CD4-positive, alpha-beta T cell treated with Interleukin-17A for 1 hour (primary cell): ENCODE measurements around the gene HTT-AS.

Experiments
- DNase-seq: peaks from one replicate; pipeline ENCODE4 v3.0.0-alpha.2; 2020

The HTT-AS gene

GRCh38 chr4:3087115-3087797, 12.9 kb upstream of the HTT-AS start:
- DNase-seq: no peak

DNA sequence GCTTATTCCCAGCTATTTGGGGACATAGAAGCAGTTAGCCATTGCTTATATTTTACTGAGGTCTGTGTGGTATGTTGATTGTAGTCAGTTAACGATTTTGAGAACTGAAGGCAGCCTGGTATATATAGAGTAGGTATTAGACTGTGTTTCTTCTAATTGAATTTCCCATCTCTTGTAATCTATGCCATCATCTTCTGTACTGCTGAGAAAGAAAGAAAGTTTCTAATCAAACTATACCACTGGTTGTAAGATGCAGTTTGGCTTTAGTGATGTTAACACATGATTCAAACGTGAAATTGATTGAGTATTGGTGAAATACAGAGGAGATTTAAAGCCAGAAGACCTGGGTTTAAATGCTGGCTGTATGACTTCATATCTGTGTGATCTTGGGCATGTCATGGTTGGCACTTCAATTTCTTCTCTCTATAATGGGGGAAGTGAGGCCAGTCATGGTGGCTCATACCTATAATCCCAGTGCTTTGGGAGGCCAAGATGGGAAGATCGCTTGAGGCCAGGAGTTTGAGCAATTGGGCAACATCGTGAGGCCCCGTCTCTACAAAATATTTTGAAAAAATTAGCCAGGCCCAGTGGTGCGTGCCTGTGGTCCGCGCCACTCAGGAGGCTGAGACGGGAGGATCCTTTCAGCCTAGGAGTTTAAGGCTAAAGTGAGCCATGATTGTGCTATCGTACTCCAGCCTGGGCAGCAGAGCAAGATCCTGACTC, 11.8 kb upstream of the HTT-AS start:
- DNase-seq: no peak

GRCh38 chr4:3083732-3084131, 9.4 kb upstream of the HTT-AS start:
- no peak for DNase-seq

DNA sequence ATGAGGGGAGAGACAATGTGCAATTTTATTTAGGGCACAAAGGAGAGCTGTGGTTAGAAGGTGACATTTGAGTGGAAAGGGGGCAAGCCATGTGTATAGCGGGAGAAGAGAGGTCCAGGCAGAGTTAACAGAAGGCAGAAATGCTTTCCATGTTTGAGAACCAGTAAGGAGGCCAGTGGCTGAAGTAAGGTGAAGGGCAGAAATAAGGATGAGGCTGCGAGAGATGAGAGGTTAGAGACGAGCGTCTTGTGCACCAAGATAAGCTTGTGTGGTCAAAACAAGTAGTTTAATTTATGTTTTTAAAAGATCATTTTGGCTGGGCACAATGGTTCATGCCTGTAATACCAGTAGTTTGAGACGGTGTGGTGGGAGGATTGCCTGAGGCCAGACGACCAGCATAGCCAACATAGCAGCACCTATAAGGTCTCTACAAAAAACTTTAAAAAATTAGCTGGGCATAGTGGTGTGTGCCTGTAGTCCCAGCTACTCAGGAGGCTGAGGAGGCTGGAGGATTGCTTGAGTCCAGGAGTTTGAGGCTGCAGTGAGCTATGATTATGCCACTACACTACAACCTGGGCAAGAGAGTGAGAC, 8.7 kb upstream of the HTT-AS start:
- no peak for DNase-seq

- no peak for DNase-seq
Measured at GRCh38 chr4:3079694-3080123, 5.4 kb upstream of the HTT-AS start.

GRCh38 chr4:3077796-3078195, 3.5 kb upstream of the HTT-AS start:
- DNase-seq: no peak

DNA sequence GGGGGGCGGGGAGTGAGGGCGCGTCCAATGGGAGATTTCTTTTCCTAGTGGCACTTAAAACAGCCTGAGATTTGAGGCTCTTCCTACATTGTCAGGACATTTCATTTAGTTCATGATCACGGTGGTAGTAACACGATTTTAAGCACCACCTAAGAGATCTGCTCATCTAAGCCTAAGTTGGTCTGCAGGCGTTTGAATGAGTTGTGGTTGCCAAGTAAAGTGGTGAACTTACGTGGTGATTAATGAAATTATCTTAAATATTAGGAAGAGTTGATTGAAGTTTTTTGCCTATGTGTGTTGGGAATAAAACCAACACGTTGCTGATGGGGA, 1.3 kb upstream of the HTT-AS start:
- DNase-seq: no peak

DNA sequence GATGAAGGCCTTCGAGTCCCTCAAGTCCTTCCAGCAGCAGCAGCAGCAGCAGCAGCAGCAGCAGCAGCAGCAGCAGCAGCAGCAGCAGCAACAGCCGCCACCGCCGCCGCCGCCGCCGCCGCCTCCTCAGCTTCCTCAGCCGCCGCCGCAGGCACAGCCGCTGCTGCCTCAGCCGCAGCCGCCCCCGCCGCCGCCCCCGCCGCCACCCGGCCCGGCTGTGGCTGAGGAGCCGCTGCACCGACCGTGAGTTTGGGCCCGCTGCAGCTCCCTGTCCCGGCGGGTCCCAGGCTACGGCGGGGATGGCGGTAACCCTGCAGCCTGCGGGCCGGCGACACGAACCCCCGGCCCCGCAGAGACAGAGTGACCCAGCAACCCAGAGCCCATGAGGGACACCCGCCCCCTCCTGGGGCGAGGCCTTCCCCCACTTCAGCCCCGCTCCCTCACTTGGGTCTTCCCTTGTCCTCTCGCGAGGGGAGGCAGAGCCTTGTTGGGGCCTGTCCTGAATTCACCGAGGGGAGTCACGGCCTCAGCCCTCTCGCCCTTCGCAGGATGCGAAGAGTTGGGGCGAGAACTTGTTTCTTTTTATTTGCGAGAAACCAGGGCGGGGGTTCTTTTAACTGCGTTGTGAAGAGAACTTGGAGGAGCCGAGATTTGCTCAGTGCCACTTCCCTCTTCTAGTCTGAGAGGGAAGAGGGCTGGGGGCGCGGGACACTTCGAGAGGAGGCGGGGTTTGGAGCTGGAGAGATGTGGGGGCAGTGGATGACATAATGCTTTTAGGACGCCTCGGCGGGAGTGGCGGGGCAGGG, 711 bp upstream of the HTT-AS start:
- DNase-seq: peak; percentile 53

GRCh38 chr4:3073158-3074077, 920 bp downstream of the HTT-AS start:
- no peak for DNase-seq

- no peak for DNase-seq
Measured at GRCh38 chr4:3071811-3072210, 2.5 kb downstream of the HTT-AS start.

DNA sequence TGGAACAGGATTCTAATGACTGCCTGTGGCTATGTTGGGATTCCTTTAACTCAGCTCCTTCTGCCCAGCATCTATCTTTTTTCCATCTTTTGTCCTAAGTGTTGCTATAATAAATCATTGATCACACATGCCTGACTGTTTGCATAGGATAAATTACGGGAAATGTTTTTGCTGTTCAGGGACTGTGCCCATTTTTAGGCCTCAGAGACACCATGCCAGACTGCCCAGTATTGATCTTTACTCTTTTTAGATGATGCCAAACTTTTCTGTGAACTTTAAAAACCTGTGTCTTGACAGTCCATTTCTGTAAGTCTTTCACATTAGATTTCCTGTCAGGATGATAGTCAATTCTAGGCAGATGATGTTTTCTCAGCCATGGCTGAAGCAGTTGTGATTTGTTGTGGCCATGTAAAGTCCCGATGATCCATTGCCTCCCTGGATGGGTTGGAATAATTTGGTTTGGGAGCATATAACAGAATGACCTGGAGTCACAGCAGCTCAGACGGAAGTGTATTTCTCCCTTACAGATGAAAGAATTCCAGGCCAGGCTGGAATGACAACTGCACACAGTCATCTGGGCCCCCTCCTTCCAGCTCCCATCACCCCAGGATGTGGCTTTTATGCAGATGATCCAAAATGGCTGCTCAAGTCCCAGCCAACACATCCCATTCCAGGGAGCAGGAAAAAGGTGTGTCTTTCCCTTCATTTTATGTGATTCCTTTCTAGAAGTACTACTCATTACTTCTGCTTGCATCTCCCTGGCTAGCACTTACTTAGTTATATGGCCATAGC, 3.4 kb downstream of the HTT-AS start:
- no peak for DNase-seq

GRCh38 chr4:3069661-3070199, 4.6 kb downstream of the HTT-AS start:
- no peak for DNase-seq

DNA sequence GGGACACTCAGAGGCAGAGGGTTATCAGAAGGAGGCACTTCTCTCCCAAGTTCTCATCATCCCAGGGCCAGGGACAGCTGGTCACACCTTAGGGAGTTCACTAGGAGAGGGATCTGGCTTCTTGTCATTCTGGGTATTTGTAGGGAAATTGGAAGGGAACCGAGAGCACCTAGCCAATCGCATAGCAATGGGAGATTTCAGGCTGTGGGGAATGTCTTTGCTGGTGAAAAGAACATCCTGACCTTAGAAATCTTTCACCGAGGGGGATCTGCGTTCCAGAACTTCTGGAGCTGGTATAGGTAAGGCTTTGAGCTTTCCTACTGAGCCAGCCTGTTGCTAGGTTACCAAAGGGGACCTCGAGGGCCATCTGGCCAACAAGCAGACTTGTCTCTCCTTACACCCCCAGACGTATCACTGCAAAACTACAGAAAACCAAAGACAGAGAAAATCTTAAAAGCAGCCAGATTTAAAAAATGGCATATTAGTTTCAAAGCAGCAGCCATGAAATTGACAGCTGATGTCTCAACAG, 6.8 kb downstream of the HTT-AS start:
- DNase-seq: no peak

DNA sequence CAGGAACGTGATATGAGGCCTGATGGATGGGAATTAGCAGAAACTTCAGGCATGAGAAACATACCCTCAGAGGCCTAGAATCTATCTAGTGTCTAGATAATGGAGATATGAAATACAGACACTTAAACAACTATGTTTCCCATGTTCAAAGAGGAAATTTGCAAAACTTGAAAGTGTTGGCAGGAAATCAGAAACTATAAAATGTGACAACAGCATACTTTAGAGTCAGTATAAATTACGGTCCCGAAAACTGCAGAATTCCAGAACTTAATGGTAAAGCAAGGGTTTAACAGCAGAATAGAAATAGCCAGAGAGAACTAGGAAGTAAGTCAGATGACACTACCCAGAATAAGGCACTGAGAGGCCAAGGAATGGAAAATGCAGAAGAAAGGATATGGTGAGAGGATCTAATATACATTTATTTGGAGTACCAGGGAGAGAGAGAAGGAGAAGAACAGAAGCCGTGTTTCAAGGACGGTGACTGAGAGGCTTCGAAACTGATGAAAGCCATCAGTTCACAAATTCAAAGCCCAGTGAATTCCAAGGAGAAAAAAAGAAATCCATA, 7.4 kb downstream of the HTT-AS start:
- DNase-seq: no peak

DNA sequence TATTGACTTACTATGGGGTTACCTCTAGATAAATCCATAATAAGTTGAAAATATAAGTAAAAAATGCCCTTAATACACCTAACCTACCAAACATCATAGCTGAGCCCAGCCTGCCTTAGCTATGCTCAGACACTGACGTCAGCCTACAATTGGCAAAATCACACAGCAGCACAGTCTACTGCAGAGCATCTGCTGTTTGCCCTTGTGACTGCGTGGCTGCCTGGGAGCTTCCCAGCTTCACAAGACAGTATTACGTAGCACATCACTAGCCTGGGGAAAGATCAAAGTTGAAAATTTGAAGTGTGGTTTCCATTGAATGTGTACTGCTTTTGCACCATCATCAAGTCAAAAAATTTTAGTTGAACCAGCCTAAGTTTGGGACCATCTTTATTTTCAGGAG, 8.8 kb downstream of the HTT-AS start:
- no peak for DNase-seq

- DNase-seq: no peak
Measured at GRCh38 chr4:3062471-3062870, 11.9 kb downstream of the HTT-AS start.

GRCh38 chr4:3060946-3061345, 13.4 kb downstream of the HTT-AS start:
- no peak for DNase-seq

DNA sequence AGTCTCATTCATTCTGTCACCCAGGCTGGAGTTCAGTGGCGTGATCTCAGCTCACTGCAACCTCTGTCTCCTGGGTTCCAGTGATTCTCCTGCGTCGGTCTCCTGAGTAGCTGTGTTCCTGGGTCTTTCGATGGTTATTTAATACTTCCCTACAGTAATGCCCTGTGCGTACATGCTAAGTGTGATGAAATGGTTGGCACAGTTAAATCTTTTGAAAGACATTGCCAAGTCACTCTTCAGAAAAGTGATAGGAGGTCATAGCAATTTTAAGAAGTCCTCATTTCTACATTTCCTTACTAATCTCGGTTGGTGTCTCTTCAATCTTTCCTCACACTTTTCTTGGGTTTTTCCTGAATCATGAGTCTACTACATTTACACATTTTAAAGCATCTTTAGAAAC, 14.4 kb downstream of the HTT-AS start:
- DNase-seq: no peak

- DNase-seq: no peak
Measured at GRCh38 chr4:3054169-3054759, 20.1 kb downstream of the HTT-AS start.
